Measurements from ENCODE around the gene KLF9. TPM values are rescaled to one million over a fixed set of nuclear protein-coding genes. Genes with fewer than 3 reads are reported as not detected.
A peak's percentile ranks its signal among the peaks of the same experiment; 100 is the strongest.

Gene KLF9
- total RNA-seq, 1 experiment from 2014 or later, result 0.26 TPM

DNA sequence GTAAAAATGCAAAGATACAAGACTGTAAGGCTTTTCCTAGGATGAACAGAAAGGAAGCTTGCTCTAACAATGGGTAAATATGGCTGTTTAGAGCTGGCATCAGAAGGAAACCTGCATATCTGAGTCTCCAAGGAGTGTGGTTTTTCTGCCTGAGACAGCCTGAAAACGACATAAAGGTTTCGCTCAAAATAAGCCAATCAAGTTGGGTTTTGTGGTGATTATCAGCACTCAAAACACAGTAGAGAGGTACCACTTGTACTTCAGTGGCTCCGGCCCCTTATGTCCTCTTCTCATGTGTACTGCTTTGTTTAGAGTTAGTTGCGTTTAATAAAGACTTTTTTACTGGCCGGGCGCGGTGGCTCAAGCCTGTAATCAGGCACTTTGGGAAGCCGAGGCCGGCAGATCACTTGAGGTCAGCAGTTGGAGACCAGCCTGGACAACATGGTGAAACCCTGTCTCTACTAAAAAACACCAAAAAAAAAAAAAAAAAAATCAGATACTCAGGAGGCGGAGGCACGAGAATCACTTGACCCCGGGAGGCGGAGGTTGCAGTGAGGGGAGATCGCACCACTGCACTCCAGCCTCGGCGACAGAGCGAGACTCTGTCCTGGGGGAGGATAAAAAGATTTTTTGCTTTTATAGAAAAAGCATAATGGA is 39.4 kb downstream of the KLF9 start:
- Histone ChIP-seq H2BK15ac (ENCODE audit: low read depth, low read length) (no peak overlapping the region), H3K56ac (ENCODE audit: insufficient read length, low read depth, low read length) (no peak overlapping the region), H3K9ac (ENCODE audit: extremely low read depth, insufficient read length, low read length) (no peak overlapping the region), H4K8ac (replicated peaks; ENCODE audit: insufficient read length, low read depth, low read length) (no peak overlapping the region), H3K14ac (ENCODE audit: insufficient read depth, low read length) (no peak overlapping the region), H2BK12ac (ENCODE audit: insufficient read length, low read depth, low read length) (no peak overlapping the region), H2AFZ (ENCODE audit: low read length) (no peak overlapping the region), H2AK5ac (ENCODE audit: insufficient read length, low read length) (no peak overlapping the region), H2BK5ac (ENCODE audit: insufficient read length, low read length) (no peak overlapping the region), H3K9me3 (ENCODE audit: control insufficient read depth, low read depth, low read length) (no peaks in the 10 kb centered on the region), H3K27ac (ENCODE audit: insufficient read length, low read depth, low read length) (no peak overlapping the region), H3K4ac (ENCODE audit: low read depth, low read length) (no peak overlapping the region), H3K4me2 (ENCODE audit: insufficient read depth, insufficient read length, low read length) (no peak overlapping the region), H2BK120ac (ENCODE audit: low read depth, low read length, poor library complexity, severe bottlenecking) (no peak overlapping the region), H3K79me2 (ENCODE audit: insufficient read depth, low read length) (no peaks in the 10 kb centered on the region), H3K18ac (ENCODE audit: insufficient read length, low read depth, low read length) (no peak overlapping the region), H4K91ac (ENCODE audit: insufficient read length, low read depth, low read length) (no peak overlapping the region), H3K79me1 (ENCODE audit: insufficient read depth, low read depth, low read length, poor library complexity, severe bottlenecking) (no peaks in the 10 kb centered on the region), H3K23me2 (ENCODE audit: insufficient read length, low read depth, low read length, poor library complexity, severe bottlenecking) (no peaks in the 10 kb centered on the region), H4K20me1 (ENCODE audit: control insufficient read depth, insufficient read depth, insufficient read length) (no peaks in the 10 kb centered on the region), H2BK20ac (ENCODE audit: low read depth, low read length, poor library complexity, severe bottlenecking) (no peak overlapping the region), H3K4me1 (ENCODE audit: insufficient read depth, low read length) (no peaks in the 10 kb centered on the region), H3T11ph (ENCODE audit: low read length) (no peak overlapping the region), H3K23ac (ENCODE audit: insufficient read length, low read depth, low read length) (no peak overlapping the region), H3K27me3 (ENCODE audit: insufficient read depth, low read length) (no peaks in the 10 kb centered on the region), H4K5ac (ENCODE audit: insufficient read length, low read depth, low read length) (no peak overlapping the region)
- peaks cover 8 to 16% of the 10 kb centered on the region in 2 experiments for H3K4me1 Mint-ChIP-seq
- no peak for DNase-seq
- no peaks in the 10 kb centered on the region for H3K9me3 Mint-ChIP-seq
- no peaks in the 10 kb centered on the region for H3K27me3 Mint-ChIP-seq (ENCODE audit: low read depth)
- no peaks in the 10 kb centered on the region for H3K36me3 Mint-ChIP-seq (ENCODE audit: insufficient read depth in 1 of 3, low read depth in 3 of 3)
- H3K27ac Mint-ChIP-seq, result peak overlapping the region in 2 of 3 experiments; percentile 11 to 76; a peak in 2 of 7 replicates
- no CpG with 5 or more reads among the region's 17 CpGs for WGBS (ENCODE audit: extremely low coverage, insufficient read length, low lambda C conversion rate)
- H3K4me3 Mint-ChIP-seq, result no peak overlapping the region
- TF ChIP-seq, protein P1, sequence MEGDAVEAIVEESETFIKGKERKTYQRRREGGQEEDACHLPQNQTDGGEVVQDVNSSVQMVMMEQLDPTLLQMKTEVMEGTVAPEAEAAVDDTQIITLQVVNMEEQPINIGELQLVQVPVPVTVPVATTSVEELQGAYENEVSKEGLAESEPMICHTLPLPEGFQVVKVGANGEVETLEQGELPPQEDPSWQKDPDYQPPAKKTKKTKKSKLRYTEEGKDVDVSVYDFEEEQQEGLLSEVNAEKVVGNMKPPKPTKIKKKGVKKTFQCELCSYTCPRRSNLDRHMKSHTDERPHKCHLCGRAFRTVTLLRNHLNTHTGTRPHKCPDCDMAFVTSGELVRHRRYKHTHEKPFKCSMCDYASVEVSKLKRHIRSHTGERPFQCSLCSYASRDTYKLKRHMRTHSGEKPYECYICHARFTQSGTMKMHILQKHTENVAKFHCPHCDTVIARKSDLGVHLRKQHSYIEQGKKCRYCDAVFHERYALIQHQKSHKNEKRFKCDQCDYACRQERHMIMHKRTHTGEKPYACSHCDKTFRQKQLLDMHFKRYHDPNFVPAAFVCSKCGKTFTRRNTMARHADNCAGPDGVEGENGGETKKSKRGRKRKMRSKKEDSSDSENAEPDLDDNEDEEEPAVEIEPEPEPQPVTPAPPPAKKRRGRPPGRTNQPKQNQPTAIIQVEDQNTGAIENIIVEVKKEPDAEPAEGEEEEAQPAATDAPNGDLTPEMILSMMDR (conservative IDR thresholded peaks at IDR 0.05), result no peak

Data from H9 (cell line).